Muscle layer of colon (tissue), 2 donors: ENCODE data around the gene GOLGA6B.

ENCODE experiments used
- H3K27ac ChIP-seq: one replicate; pipeline ENCODE4 v1.7.0; 2013; ENCODE audit warnings: low read depth, mild to moderate bottlenecking, low read length, moderate library complexity
- H3K27me3 ChIP-seq, 2 donors: one replicate each; pipeline ENCODE4 v1.7.0; 2013; ENCODE audit warnings: low read length in 2 of 2, mild to moderate bottlenecking in 2 of 2; ENCODE audit not compliant: insufficient read depth in 2 of 2, control insufficient read depth in 1 of 2
- H3K36me3 ChIP-seq: one replicate; pipeline ENCODE4 v1.7.0; 2013; ENCODE audit warnings: mild to moderate bottlenecking, low read length; ENCODE audit not compliant: insufficient read depth
- H3K4me1 ChIP-seq: one replicate; pipeline ENCODE4 v1.7.0; 2013; ENCODE audit warnings: mild to moderate bottlenecking, low read length; ENCODE audit not compliant: insufficient read depth
- H3K4me3 ChIP-seq, 2 donors: one replicate each; pipeline ENCODE4 v1.7.0; 2013; ENCODE audit warnings: low read length in 2 of 2, low read depth in 1 of 2, mild to moderate bottlenecking in 1 of 2, moderate library complexity in 1 of 2
- H3K9ac ChIP-seq: one replicate; pipeline ENCODE4 v1.7.0; 2013; ENCODE audit warnings: low read length
- H3K9me3 ChIP-seq: one replicate; pipeline ENCODE4 v1.7.0; 2013; ENCODE audit warnings: mild to moderate bottlenecking, low read length
- donor health status: abdominal sarcoma.
- donor health status: Adenocarcinoma of cecum.

The GOLGA6B gene

GRCh38 chr15:72671525-72671924 is 17.0 kb downstream of the GOLGA6B start:
- Histone ChIP-seq H3K27me3 (no peaks in the 10 kb centered on the region), H3K4me3 (no peak overlapping the region), H3K4me1 (peaks cover 4% of the 10 kb centered on the region), H3K27ac (no peak overlapping the region), H3K9me3 (no peaks in the 10 kb centered on the region), H3K9ac (no peak overlapping the region), H3K36me3 (no peaks in the 10 kb centered on the region)

DNA sequence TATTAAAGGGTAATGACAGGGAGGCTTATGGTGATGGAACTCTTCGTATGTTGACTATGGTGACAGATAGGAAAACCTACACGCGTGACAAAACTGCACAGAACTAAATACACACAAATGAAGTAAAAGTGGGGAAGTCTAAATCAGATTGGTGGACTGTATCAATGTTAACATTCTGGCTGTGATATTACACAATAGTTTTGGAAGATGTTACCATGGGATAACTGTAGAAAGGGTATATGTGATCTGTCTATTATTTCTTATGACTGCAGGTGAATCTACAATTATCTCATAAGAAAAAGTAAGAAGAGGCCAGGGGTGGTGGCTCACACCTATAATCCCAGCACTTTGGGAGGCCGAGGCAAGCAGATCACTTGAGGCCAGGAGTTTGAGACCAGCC is 22.3 kb downstream of the GOLGA6B start:
- H3K27me3 ChIP-seq = no peaks in the 10 kb centered on the region
- no peak overlapping the region for H3K9ac ChIP-seq
- H3K9me3 ChIP-seq = no peaks in the 10 kb centered on the region
- no peaks in the 10 kb centered on the region for H3K4me1 ChIP-seq
- no peak overlapping the region for H3K4me3 ChIP-seq
- no peak overlapping the region for H3K27ac ChIP-seq
- no peaks in the 10 kb centered on the region for H3K36me3 ChIP-seq

DNA sequence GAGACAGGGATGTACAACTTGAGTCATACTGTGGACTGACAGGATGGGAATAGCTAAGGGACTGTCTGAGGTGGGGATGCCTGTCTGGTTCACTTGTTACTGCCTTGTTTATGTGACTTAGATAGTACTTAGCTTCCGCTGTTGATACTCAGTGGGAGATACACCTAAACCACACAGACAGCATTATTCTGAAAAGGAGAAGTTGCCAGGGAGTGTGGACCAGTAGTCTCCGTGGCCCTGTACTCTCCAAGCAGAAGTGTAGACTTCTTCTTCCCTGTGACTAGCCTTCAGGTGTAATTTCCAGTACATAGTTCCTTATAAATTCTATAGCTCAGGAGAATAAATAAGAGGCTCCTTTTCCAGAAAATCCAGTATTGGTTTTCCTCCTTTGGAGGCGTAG is 26.4 kb downstream of the GOLGA6B start:
- no peak overlapping the region for H3K4me3 ChIP-seq
- H3K27me3 ChIP-seq = no peaks in the 10 kb centered on the region
- peaks cover 8% of the 10 kb centered on the region for H3K4me1 ChIP-seq
- no peak overlapping the region for H3K9ac ChIP-seq
- no peak overlapping the region for H3K27ac ChIP-seq
- no peaks in the 10 kb centered on the region for H3K9me3 ChIP-seq
- no peaks in the 10 kb centered on the region for H3K36me3 ChIP-seq

GRCh38 chr15:72682772-72683171 is 28.3 kb downstream of the GOLGA6B start:
- Histone ChIP-seq H3K4me1 (peaks cover 8% of the 10 kb centered on the region), H3K4me3 (no peak overlapping the region), H3K27ac (no peak overlapping the region), H3K9me3 (no peaks in the 10 kb centered on the region), H3K27me3 (no peaks in the 10 kb centered on the region), H3K9ac (no peak overlapping the region), H3K36me3 (no peaks in the 10 kb centered on the region)

GRCh38 chr15:72685301-72685924 is 30.9 kb downstream of the GOLGA6B start:
- Histone ChIP-seq H3K9ac (peak overlapping the region; percentile 50), H3K4me3 (peak overlapping the region; percentile 69 to 95), H3K36me3 (no peaks in the 10 kb centered on the region), H3K9me3 (no peaks in the 10 kb centered on the region), H3K27me3 (no peaks in the 10 kb centered on the region), H3K4me1 (peaks cover 8% of the 10 kb centered on the region), H3K27ac (peak overlapping the region; percentile 79)

GRCh38 chr15:72685925-72686794 is 31.7 kb downstream of the GOLGA6B start, which contains the start of the genes BBS4 and HIGD2B:
Gene BBS4, plus strand, starts transcription at chr15:72686207. Its CDS starts 21 bp downstream, at chr15:72686228.
Gene HIGD2B, minus strand, starts transcription at chr15:72686182. Its CDS starts 9,808 bp downstream, at chr15:72676374.
- Histone ChIP-seq H3K27ac (peak within 1 kb of the TSS; percentile 79), H3K9me3 (no peaks in the 10 kb centered on the region), H3K36me3 (no peaks in the 10 kb centered on the region), H3K9ac (peak within 1 kb of the TSS; percentile 50), H3K4me3 (peak within 1 kb of the TSS; percentile 69 to 95), H3K4me1 (peaks cover 8% of the 10 kb centered on the region), H3K27me3 (no peaks in the 10 kb centered on the region)

- Histone ChIP-seq H3K4me1 (peaks cover 8% of the 10 kb centered on the region), H3K27ac (no peak overlapping the region), H3K9ac (no peak overlapping the region), H3K4me3 (no peak overlapping the region), H3K36me3 (no peaks in the 10 kb centered on the region), H3K27me3 (no peaks in the 10 kb centered on the region), H3K9me3 (no peaks in the 10 kb centered on the region)
Observed at GRCh38 chr15:72688697-72689096, 34.2 kb downstream of the GOLGA6B start.

DNA sequence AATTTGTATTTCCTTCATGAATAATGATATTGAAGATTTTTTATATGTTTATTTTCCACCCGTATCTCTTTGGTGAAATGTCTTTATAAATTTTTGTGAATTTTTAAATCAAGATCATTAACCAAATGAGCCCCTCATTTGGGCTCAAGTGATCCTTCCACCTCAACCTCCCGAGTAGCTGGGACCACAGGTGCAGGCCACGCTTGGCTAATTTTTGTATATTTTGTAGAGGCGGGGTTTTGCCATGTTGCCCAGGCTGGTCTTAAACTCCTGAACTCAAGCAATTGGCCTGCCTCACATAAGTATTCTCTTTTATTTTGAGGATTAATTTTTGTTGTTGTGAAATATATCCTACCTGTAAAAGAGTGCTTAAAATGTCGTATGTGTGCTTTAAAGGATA is 36.4 kb downstream of the GOLGA6B start:
- H3K4me3 ChIP-seq = no peak overlapping the region
- no peak overlapping the region for H3K27ac ChIP-seq
- no peaks in the 10 kb centered on the region for H3K36me3 ChIP-seq
- H3K9me3 ChIP-seq = no peaks in the 10 kb centered on the region
- H3K27me3 ChIP-seq = no peaks in the 10 kb centered on the region
- no peaks in the 10 kb centered on the region for H3K4me1 ChIP-seq
- H3K9ac ChIP-seq = no peak overlapping the region

- no peak overlapping the region for H3K4me3 ChIP-seq
- H3K9ac ChIP-seq = no peak overlapping the region
- no peak overlapping the region for H3K27ac ChIP-seq
- no peaks in the 10 kb centered on the region for H3K27me3 ChIP-seq
- no peaks in the 10 kb centered on the region for H3K4me1 ChIP-seq
- H3K9me3 ChIP-seq = no peaks in the 10 kb centered on the region
- H3K36me3 ChIP-seq = no peaks in the 10 kb centered on the region
Observed at GRCh38 chr15:72698938-72699337, 44.4 kb downstream of the GOLGA6B start.

GRCh38 chr15:72700076-72700475 is 45.6 kb downstream of the GOLGA6B start:
- Histone ChIP-seq H3K27ac (no peak overlapping the region), H3K4me3 (no peak overlapping the region), H3K36me3 (no peaks in the 10 kb centered on the region), H3K9ac (no peak overlapping the region), H3K4me1 (no peaks in the 10 kb centered on the region), H3K27me3 (no peaks in the 10 kb centered on the region), H3K9me3 (no peaks in the 10 kb centered on the region)

GRCh38 chr15:72706266-72706665 is 51.8 kb downstream of the GOLGA6B start:
- Histone ChIP-seq H3K9me3 (no peaks in the 10 kb centered on the region), H3K4me3 (no peak overlapping the region), H3K27ac (no peak overlapping the region), H3K9ac (no peak overlapping the region), H3K27me3 (no peaks in the 10 kb centered on the region), H3K36me3 (no peaks in the 10 kb centered on the region), H3K4me1 (no peaks in the 10 kb centered on the region)
